Muscle layer of duodenum (tissue), 2 donors: Measurements from ENCODE around the gene SYNDIG1.

Experiments
- H3K27ac ChIP-seq: one replicate; pipeline ENCODE4 v1.7.0; 2013; ENCODE audit warnings: mild to moderate bottlenecking, low read length
- H3K27me3 ChIP-seq: one replicate; pipeline ENCODE4 v1.7.0; 2013; ENCODE audit warnings: low read depth, mild to moderate bottlenecking, control low read depth, low read length
- H3K36me3 ChIP-seq, 2 donors: one replicate each; pipeline ENCODE4 v1.7.0; 2013; ENCODE audit warnings: low read length in 2 of 2, control low read depth in 1 of 2, mild to moderate bottlenecking in 1 of 2; ENCODE audit not compliant: insufficient read depth in 2 of 2, control insufficient read depth in 1 of 2
- H3K4me1 ChIP-seq, 2 donors: one replicate each; pipeline ENCODE4 v1.7.0; 2013; ENCODE audit warnings: low read length in 2 of 2, mild to moderate bottlenecking in 2 of 2, control low read depth in 1 of 2, moderate library complexity in 1 of 2; ENCODE audit not compliant: insufficient read depth in 2 of 2, control insufficient read depth in 1 of 2
- H3K4me3 ChIP-seq, 2 donors: one replicate each; pipeline ENCODE4 v1.7.0; 2013; ENCODE audit warnings: low read length in 2 of 2, low read depth in 1 of 2, mild to moderate bottlenecking in 1 of 2
- H3K9me3 ChIP-seq, 2 donors: one replicate each; pipeline ENCODE4 v1.7.0; 2013; ENCODE audit warnings: low read length in 2 of 2, control low read depth in 1 of 2, mild to moderate bottlenecking in 1 of 2; ENCODE audit not compliant: control insufficient read depth in 1 of 2
- donor health status: healthy.

Gene SYNDIG1

GRCh38 chr20:24590178-24590982, 121.0 kb downstream of the SYNDIG1 start:
- no peaks in the 10 kb centered on the region for H3K9me3 ChIP-seq
- no peaks in the 10 kb centered on the region for H3K4me1 ChIP-seq
- no peaks in the 10 kb centered on the region for H3K36me3 ChIP-seq
- no peak overlapping the region for H3K27ac ChIP-seq
- no peak overlapping the region for H3K4me3 ChIP-seq
- H3K27me3 ChIP-seq: no peaks in the 10 kb centered on the region

- no peaks in the 10 kb centered on the region for H3K36me3 ChIP-seq
- no peaks in the 10 kb centered on the region for H3K27me3 ChIP-seq
- no peaks in the 10 kb centered on the region for H3K4me1 ChIP-seq
- H3K27ac ChIP-seq: no peak overlapping the region
- H3K4me3 ChIP-seq: no peak overlapping the region
- peaks cover 0 to 8% of the 10 kb centered on the region in 2 donors for H3K9me3 ChIP-seq
These were observed 127.6 kb downstream of the SYNDIG1 start for GRCh38 chr20:24597051-24597450.

GRCh38 chr20:24598346-24598745, 128.9 kb downstream of the SYNDIG1 start:
- Histone ChIP-seq H3K4me1 (no peaks in the 10 kb centered on the region), H3K27ac (no peak overlapping the region), H3K4me3 (no peak overlapping the region)

GRCh38 chr20:24598996-24599395, 129.6 kb downstream of the SYNDIG1 start:
- Histone ChIP-seq H3K36me3 (no peaks in the 10 kb centered on the region), H3K27me3 (no peaks in the 10 kb centered on the region), H3K9me3 (peaks cover 0 to 8% of the 10 kb centered on the region in 2 donors), H3K27ac (no peak overlapping the region), H3K4me3 (no peak overlapping the region), H3K4me1 (no peaks in the 10 kb centered on the region)

More at GRCh38 chr20:24598346-24598745, 128.9 kb downstream of the SYNDIG1 start:
- H3K27me3 ChIP-seq: no peaks in the 10 kb centered on the region
- no peaks in the 10 kb centered on the region for H3K36me3 ChIP-seq
- peaks cover 0 to 8% of the 10 kb centered on the region in 2 donors for H3K9me3 ChIP-seq

DNA sequence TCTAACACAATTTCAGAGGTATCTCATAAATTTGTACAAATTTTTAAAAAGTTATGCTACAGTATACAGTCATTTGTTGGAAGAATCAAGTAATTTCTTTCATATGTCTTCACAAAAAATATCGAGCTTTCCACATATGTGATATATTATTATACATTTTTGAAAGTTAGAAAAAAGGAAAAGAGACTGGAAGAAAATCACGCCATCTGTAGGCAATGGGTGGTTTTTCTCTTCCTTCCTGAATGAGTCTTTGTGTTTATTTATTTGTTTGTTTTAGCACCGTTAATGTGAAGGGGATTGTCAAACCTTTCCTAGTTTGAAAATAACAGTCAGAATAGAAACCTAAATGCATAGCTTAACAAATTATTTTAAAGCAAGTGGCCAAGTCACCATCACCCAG, 130.6 kb downstream of the SYNDIG1 start:
- no peaks in the 10 kb centered on the region for H3K27me3 ChIP-seq
- no peaks in the 10 kb centered on the region for H3K36me3 ChIP-seq
- H3K4me3 ChIP-seq: no peak overlapping the region
- H3K9me3 ChIP-seq: peaks cover 0 to 8% of the 10 kb centered on the region in 2 donors
- H3K27ac ChIP-seq: no peak overlapping the region
- no peaks in the 10 kb centered on the region for H3K4me1 ChIP-seq

GRCh38 chr20:24603454-24603853, 134.0 kb downstream of the SYNDIG1 start:
- Histone ChIP-seq H3K36me3 (no peaks in the 10 kb centered on the region), H3K27me3 (no peaks in the 10 kb centered on the region), H3K27ac (no peak overlapping the region), H3K4me3 (no peak overlapping the region), H3K9me3 (peaks cover 0 to 8% of the 10 kb centered on the region in 2 donors), H3K4me1 (no peaks in the 10 kb centered on the region)

DNA sequence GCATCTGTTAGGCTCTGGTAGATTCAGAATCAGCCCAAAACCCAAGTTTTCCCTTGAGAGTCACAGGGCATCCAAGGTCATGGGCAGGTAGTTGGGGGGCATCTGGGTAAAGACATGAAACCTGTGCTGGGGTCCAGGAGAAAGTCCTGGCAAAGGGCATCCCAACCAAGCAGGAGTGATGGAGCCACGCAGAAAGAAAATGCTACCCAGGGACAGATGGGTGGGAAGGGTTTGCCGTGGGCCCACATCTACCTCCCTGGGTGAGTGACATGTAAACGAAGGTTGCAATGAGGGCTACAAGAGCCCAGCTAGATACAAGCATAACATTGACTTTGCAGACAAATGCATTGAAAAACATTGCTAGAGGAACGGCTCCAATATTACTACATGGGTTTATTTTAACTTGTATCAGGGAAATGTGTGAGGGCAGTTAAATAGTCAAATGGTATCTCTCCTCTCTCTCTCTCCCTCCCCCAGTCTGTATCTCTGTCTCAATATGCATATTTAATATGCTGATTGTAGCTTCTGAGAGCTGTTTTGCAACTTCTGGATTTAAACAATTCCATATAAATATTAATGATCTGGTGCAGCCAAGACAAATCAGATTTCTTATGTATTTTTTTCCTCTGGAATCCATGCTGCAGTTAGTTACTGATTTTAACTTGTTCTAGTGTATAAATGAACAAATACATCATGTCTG, 135.7 kb downstream of the SYNDIG1 start:
- Histone ChIP-seq H3K27ac (no peak overlapping the region), H3K36me3 (no peaks in the 10 kb centered on the region), H3K4me1 (no peaks in the 10 kb centered on the region), H3K4me3 (no peak overlapping the region), H3K27me3 (no peaks in the 10 kb centered on the region), H3K9me3 (peaks cover 0 to 7% of the 10 kb centered on the region in 2 donors)

DNA sequence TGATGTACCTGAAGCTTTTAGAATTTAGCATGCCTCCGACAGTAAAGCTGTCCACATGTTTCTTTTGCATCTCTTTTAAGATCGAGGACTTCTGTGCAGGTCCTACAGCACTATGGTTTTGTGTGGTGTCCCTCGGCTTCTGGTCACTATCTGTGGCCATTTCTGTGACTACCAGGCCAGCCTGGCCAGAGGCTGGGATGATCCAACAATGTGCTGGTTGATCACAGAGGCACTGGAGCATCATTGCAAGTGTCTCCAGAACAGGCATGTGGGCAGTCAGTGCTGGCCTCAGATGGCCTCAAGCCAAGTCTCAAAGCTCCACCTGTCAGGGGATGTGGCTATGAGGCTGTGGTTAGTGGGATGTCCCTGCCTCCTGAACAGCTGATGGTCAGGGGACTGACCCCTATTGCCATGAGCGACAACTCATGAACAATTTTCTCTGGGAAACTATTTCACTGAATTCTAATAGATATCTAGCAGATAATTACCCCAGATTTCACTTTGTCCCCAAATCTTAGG, 136.6 kb downstream of the SYNDIG1 start:
- Histone ChIP-seq H3K4me3 (no peak overlapping the region), H3K27me3 (no peaks in the 10 kb centered on the region), H3K27ac (no peak overlapping the region), H3K36me3 (no peaks in the 10 kb centered on the region), H3K9me3 (no peaks in the 10 kb centered on the region), H3K4me1 (no peaks in the 10 kb centered on the region)

DNA sequence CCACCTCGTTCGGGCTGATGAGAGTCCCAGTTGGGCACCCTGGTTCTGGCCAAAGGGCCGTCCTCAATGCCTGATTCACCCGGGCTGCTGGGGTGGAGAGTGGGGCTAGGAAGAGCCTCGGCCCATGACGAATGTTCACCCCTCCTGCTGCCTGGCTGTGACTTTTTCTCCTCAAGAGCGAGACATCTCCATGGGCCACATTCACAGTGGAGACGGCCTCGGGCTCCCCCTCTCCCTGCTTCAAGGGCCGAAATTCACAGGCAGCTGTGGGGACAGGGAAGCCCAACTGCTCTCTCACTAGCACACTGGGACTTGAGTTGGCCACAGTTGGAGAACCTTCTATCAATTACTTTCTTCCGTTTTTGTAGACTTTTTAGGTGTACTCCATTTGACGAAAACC, 138.0 kb downstream of the SYNDIG1 start:
- no peaks in the 10 kb centered on the region for H3K9me3 ChIP-seq
- H3K4me1 ChIP-seq: no peaks in the 10 kb centered on the region
- no peak overlapping the region for H3K4me3 ChIP-seq
- H3K27ac ChIP-seq: no peak overlapping the region
- H3K36me3 ChIP-seq: no peaks in the 10 kb centered on the region
- no peaks in the 10 kb centered on the region for H3K27me3 ChIP-seq

DNA sequence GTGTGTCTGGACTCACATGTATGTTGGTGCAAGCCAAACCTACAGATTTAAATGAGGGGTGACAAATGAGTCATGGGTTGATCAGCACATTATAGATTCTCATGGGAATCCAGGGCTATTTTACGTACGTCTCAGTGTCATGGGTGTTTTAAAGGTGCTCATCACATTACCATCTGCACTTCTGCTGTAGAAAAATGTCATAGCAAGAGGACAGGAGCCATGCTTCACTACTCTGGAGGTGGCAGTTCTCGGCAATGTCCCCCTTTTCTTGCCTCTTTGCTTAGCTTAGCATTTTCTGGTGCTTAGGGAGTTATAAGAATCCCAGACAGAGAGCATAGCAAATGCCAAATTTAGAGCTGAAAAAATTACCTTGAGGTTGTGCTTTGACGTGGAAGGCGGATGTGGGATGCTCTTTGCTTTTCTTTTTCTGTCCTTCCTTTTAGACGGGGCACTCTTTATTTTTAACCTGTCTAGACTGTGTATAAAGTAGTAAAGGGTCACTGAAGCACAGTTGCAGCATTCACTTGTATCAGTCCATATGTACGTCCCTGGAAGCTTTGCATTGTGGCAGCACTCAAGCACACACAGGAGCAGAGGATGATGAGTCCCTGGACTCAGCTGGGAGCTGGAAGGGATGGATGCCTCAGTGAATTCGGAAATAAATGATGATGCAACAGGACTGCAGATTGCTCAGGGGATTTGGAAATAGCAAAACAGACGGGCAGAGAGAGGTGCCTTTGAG, 139.7 kb downstream of the SYNDIG1 start:
- H3K4me1 ChIP-seq: no peaks in the 10 kb centered on the region
- no peaks in the 10 kb centered on the region for H3K9me3 ChIP-seq
- no peak overlapping the region for H3K27ac ChIP-seq
- H3K4me3 ChIP-seq: no peak overlapping the region
- H3K36me3 ChIP-seq: no peaks in the 10 kb centered on the region
- no peaks in the 10 kb centered on the region for H3K27me3 ChIP-seq

DNA sequence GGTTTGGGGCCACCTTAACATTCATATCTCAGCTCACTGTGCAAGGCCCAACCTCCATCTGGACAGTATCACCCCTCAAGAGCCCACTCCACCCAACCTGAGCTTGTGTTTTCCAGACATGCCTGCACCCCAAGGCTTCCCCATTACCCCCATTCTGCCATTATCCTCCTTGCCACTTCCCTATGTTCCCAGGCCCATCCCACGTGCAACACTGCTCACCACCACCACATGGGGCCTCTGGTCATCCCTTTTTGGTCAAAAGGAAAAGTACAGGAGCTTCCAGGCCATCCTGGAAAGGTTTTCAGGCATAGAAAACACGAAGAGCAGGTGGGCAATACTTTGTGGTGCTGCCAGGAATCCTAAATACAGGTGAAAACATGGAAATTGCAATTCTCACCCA, 140.3 kb downstream of the SYNDIG1 start:
- Histone ChIP-seq H3K4me3 (no peak overlapping the region), H3K9me3 (no peaks in the 10 kb centered on the region), H3K27me3 (no peaks in the 10 kb centered on the region), H3K27ac (no peak overlapping the region), H3K4me1 (no peaks in the 10 kb centered on the region), H3K36me3 (no peaks in the 10 kb centered on the region)
